Brain microvascular endothelial cell (primary cell): ENCODE results near the gene MED27.

Experiments used
- DNase-seq: peaks from one replicate; pipeline ENCODE4 v3.0.0-alpha.2; 2020
- H3K27ac ChIP-seq: fragments of 250-450 bp; sonication (Bioruptor Pico); 2 replicates; pipeline ENCODE4 v1.5.1; 2020; ENCODE audit warnings: mild to moderate bottlenecking, moderate library complexity
- H3K27me3 ChIP-seq: fragments of 250-450 bp; sonication (Bioruptor Pico); replicated peaks from 2 replicates; pipeline ENCODE4 v1.5.1; 2020; ENCODE audit warnings: mild to moderate bottlenecking
- H3K36me3 ChIP-seq: fragments of 250-450 bp; sonication (Bioruptor Pico); replicated peaks from 2 replicates; pipeline ENCODE4 v1.5.1; 2020; ENCODE audit warnings: mild to moderate bottlenecking
- H3K4me3 ChIP-seq: 2 replicates; pipeline ENCODE4 v1.5.1; 2011; ENCODE audit warnings: low read depth, mild to moderate bottlenecking, control low read depth, low read length, moderate library complexity
- CTCF ChIP-seq: IDR thresholded peaks from 2 replicates; pipeline ENCODE4 v1.5.1; 2011; ENCODE audit warnings: low read depth, mild to moderate bottlenecking, moderate library complexity, low read length, control low read depth, inconsistent platforms; ENCODE audit errors: missing control alignments
- in situ Hi-C: cut with HindIII; loops from 2 replicates; pipeline ENCODE4 v1.10.0; 2017; ENCODE audit warnings: low sequenced_read_pairs, low pct_ligation_motif_present

Gene MED27

GRCh38 chr9:132006677-132007370, 72.8 kb downstream of the MED27 start:
- Histone ChIP-seq H3K4me3 (no peak overlapping the region), H3K36me3 (no peaks in the 10 kb centered on the region), H3K27me3 (no peaks in the 10 kb centered on the region), H3K27ac (no peak overlapping the region)
- no peak for DNase-seq
- no peak for TF ChIP-seq CTCF
- in situ Hi-C loops: no loop called here

GRCh38 chr9:132005899-132006298, 73.8 kb downstream of the MED27 start:
- Histone ChIP-seq H3K27me3 (no peaks in the 10 kb centered on the region), H3K4me3 (no peak overlapping the region), H3K27ac (no peak overlapping the region), H3K36me3 (no peaks in the 10 kb centered on the region)
- in situ Hi-C loops: no loop called here
- no peak for DNase-seq
- no peak for TF ChIP-seq CTCF

- in situ Hi-C loops: no loop called here
- Histone ChIP-seq H3K36me3 (no peaks in the 10 kb centered on the region), H3K27me3 (no peaks in the 10 kb centered on the region)
These were observed 75.3 kb downstream of the MED27 start for GRCh38 chr9:132004323-132004722.

GRCh38 chr9:132003896-132004295, 75.8 kb downstream of the MED27 start:
- TF ChIP-seq CTCF: no peak
- H3K27ac ChIP-seq: no peak overlapping the region
- H3K27me3 ChIP-seq: no peaks in the 10 kb centered on the region
- H3K36me3 ChIP-seq: no peaks in the 10 kb centered on the region
- DNase-seq: no peak
- in situ Hi-C loops: no loop called here
- no peak overlapping the region for H3K4me3 ChIP-seq

More at GRCh38 chr9:132004323-132004722, 75.3 kb downstream of the MED27 start:
- no peak for DNase-seq
- no peak overlapping the region for H3K4me3 ChIP-seq
- TF ChIP-seq CTCF: no peak
- H3K27ac ChIP-seq: no peak overlapping the region

GRCh38 chr9:132003319-132003704, 76.4 kb downstream of the MED27 start:
- in situ Hi-C loops: no loop called here
- DNase-seq: no peak
- Histone ChIP-seq H3K27me3 (no peaks in the 10 kb centered on the region), H3K27ac (no peak overlapping the region), H3K4me3 (no peak overlapping the region), H3K36me3 (no peaks in the 10 kb centered on the region)
- TF ChIP-seq CTCF: no peak
